ENCODE data around the gene RNF149. TPM values are rescaled to one million over a fixed set of nuclear protein-coding genes. Genes with fewer than 3 reads are reported as not detected.

The RNF149 gene
- total and polyA plus RNA-seq, 2 experiments from 2014 or later = 38.8 to 47.6 TPM

- TF ChIP-seq, protein P1, sequence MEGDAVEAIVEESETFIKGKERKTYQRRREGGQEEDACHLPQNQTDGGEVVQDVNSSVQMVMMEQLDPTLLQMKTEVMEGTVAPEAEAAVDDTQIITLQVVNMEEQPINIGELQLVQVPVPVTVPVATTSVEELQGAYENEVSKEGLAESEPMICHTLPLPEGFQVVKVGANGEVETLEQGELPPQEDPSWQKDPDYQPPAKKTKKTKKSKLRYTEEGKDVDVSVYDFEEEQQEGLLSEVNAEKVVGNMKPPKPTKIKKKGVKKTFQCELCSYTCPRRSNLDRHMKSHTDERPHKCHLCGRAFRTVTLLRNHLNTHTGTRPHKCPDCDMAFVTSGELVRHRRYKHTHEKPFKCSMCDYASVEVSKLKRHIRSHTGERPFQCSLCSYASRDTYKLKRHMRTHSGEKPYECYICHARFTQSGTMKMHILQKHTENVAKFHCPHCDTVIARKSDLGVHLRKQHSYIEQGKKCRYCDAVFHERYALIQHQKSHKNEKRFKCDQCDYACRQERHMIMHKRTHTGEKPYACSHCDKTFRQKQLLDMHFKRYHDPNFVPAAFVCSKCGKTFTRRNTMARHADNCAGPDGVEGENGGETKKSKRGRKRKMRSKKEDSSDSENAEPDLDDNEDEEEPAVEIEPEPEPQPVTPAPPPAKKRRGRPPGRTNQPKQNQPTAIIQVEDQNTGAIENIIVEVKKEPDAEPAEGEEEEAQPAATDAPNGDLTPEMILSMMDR (conservative IDR thresholded peaks at IDR 0.05; ENCODE audit: low read depth in 2 of 2) = no peak
- TF ChIP-seq JUNB (IDR thresholded peaks at IDR 0.05; ENCODE audit: unreplicated experiment) = no peak
- TF ChIP-seq ZNF114 (CRISPR knock-in tag; IDR thresholded peaks at IDR 0.05) = no peak
- TF ChIP-seq STAT1 (IDR thresholded peaks at IDR 0.05; ENCODE audit: unreplicated experiment) = no peak
- no peak for TF ChIP-seq EZH2phosphoT487 (IDR thresholded peaks at IDR 0.05; ENCODE audit: unreplicated experiment)
- no peak for TF ChIP-seq CREB1 (CRISPR knock-in tag; IDR thresholded peaks at IDR 0.05; ENCODE audit: low read depth)
- TF ChIP-seq ZNF331 (CRISPR knock-in tag; IDR thresholded peaks at IDR 0.05; ENCODE audit: low read depth) = no peak
These were observed 998 bp downstream of the RNF149 start (continued) for GRCh38 chr2:101307503-101307902.

- Histone ChIP-seq H3K36me3 (ENCODE audit: insufficient read depth) (0 out of 2 replicates have a peak, but pooled peaks cover 3% of the 10 kb centered on the region), H3K4me1 (ENCODE audit: insufficient read depth) (peaks cover 13% of the 10 kb centered on the region), H3K27me3 (ENCODE audit: insufficient read depth) (peaks cover 11% of the 10 kb centered on the region), H3K27ac (ENCODE audit: low read depth) (no peak overlapping the region), H3K4me3 (peak overlapping the region; percentile 92), H3F3A (replicated peaks; ENCODE audit: low read depth) (peaks cover 4% of the 10 kb centered on the region; the same call in 1 of the 2 replicates), H3K4me2 (peak overlapping the region; percentile 98), H3K79me2 (replicated peaks; ENCODE audit: insufficient read depth) (peaks cover 69% of the 10 kb centered on the region), H2AFZ (no peak overlapping the region), H4K20me1 (replicated peaks; ENCODE audit: insufficient read depth) (peaks cover 46% of the 10 kb centered on the region), H3K9me2 (ENCODE audit: insufficient read depth) (no peaks in the 10 kb centered on the region)
- ATAC-seq (no peak), DNase-seq (ENCODE audit: low spot score) (no peak)
- peaks cover 30% of the 10 kb centered on the region for H3K4me1 Mint-ChIP-seq
- H3K4me3 Mint-ChIP-seq = peak overlapping the region; percentile 90
- peaks cover 6% of the 10 kb centered on the region for H3K27me3 Mint-ChIP-seq (ENCODE audit: insufficient read depth, low read depth, poor library complexity)
- H3K36me3 Mint-ChIP-seq (ENCODE audit: low read depth) = peaks cover 7% of the 10 kb centered on the region
- no peak overlapping the region for H3K27ac Mint-ChIP-seq
- TF ChIP-seq CREB1 (CRISPR knock-in tag; IDR thresholded peaks at IDR 0.05; ENCODE audit: low read depth) = no peak
- TF ChIP-seq ZNF114 (CRISPR knock-in tag; IDR thresholded peaks at IDR 0.05) = no peak
- TF ChIP-seq, protein P1 (conservative IDR thresholded peaks at IDR 0.05; ENCODE audit: low read depth in 2 of 2) = no peak
- TF ChIP-seq EZH2phosphoT487 (IDR thresholded peaks at IDR 0.05; ENCODE audit: unreplicated experiment) = no peak
- TF ChIP-seq EZH2 (IDR thresholded peaks at IDR 0.05; ENCODE audit: low read depth, unreplicated experiment) = no peak
- TF ChIP-seq, protein P2, sequence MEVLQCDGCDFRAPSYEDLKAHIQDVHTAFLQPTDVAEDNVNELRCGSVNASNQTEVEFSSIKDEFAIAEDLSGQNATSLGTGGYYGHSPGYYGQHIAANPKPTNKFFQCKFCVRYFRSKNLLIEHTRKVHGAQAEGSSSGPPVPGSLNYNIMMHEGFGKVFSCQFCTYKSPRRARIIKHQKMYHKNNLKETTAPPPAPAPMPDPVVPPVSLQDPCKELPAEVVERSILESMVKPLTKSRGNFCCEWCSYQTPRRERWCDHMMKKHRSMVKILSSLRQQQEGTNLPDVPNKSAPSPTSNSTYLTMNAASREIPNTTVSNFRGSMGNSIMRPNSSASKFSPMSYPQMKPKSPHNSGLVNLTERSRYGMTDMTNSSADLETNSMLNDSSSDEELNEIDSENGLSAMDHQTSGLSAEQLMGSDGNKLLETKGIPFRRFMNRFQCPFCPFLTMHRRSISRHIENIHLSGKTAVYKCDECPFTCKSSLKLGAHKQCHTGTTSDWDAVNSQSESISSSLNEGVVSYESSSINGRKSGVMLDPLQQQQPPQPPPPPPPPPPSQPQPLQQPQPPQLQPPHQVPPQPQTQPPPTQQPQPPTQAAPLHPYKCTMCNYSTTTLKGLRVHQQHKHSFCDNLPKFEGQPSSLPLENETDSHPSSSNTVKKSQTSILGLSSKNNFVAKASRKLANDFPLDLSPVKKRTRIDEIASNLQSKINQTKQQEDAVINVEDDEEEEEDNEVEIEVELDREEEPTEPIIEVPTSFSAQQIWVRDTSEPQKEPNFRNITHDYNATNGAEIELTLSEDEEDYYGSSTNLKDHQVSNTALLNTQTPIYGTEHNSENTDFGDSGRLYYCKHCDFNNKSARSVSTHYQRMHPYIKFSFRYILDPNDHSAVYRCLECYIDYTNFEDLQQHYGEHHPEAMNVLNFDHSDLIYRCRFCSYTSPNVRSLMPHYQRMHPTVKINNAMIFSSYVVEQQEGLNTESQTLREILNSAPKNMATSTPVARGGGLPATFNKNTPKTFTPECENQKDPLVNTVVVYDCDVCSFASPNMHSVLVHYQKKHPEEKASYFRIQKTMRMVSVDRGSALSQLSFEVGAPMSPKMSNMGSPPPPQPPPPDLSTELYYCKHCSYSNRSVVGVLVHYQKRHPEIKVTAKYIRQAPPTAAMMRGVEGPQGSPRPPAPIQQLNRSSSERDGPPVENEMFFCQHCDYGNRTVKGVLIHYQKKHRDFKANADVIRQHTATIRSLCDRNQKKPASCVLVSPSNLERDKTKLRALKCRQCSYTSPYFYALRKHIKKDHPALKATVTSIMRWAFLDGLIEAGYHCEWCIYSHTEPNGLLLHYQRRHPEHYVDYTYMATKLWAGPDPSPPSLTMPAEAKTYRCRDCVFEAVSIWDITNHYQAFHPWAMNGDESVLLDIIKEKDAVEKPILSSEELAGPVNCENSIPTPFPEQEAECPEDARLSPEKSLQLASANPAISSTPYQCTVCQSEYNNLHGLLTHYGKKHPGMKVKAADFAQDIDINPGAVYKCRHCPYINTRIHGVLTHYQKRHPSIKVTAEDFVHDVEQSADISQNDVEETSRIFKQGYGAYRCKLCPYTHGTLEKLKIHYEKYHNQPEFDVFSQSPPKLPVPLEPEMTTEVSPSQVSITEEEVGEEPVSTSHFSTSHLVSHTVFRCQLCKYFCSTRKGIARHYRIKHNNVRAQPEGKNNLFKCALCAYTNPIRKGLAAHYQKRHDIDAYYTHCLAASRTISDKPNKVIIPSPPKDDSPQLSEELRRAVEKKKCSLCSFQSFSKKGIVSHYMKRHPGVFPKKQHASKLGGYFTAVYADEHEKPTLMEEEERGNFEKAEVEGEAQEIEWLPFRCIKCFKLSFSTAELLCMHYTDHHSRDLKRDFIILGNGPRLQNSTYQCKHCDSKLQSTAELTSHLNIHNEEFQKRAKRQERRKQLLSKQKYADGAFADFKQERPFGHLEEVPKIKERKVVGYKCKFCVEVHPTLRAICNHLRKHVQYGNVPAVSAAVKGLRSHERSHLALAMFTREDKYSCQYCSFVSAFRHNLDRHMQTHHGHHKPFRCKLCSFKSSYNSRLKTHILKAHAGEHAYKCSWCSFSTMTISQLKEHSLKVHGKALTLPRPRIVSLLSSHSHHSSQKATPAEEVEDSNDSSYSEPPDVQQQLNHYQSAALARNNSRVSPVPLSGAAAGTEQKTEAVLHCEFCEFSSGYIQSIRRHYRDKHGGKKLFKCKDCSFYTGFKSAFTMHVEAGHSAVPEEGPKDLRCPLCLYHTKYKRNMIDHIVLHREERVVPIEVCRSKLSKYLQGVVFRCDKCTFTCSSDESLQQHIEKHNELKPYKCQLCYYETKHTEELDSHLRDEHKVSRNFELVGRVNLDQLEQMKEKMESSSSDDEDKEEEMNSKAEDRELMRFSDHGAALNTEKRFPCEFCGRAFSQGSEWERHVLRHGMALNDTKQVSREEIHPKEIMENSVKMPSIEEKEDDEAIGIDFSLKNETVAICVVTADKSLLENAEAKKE (CRISPR knock-in tag; IDR thresholded peaks at IDR 0.05) = no peak
- TF ChIP-seq ETS1 (IDR thresholded peaks at IDR 0.05) = no peak
- TF ChIP-seq NANOG (IDR thresholded peaks at IDR 0.05; ENCODE audit: borderline replicate concordance) = no peak
- no peaks in the 10 kb centered on the region for H3K9me3 Mint-ChIP-seq
These were observed 2.1 kb downstream of the RNF149 start for GRCh38 chr2:101306410-101306809.
